Neuronal stem cell (in vitro differentiated cells): ENCODE data around the gene GABRR3.

Experiments used
- DNase-seq: peaks from one replicate; pipeline ENCODE4 v3.0.0-alpha.2; 2013; ENCODE audit warnings: low spot score
- H2AFZ ChIP-seq: one replicate; pipeline ENCODE4 v1.6.1; 2013; ENCODE audit warnings: mild to moderate bottlenecking, low read length, inconsistent platforms
- H2AK5ac ChIP-seq: 2 replicates; pipeline ENCODE4 v1.6.1; 2013; ENCODE audit warnings: low read depth, mild to moderate bottlenecking, inconsistent platforms, low read length, moderate library complexity, mixed read lengths
- H2BK120ac ChIP-seq: 2 replicates; pipeline ENCODE4 v1.6.1; 2013; ENCODE audit warnings: low read depth, mild to moderate bottlenecking, inconsistent platforms, low read length, moderate library complexity, mixed read lengths
- H2BK12ac ChIP-seq: one replicate; pipeline ENCODE4 v1.6.1; 2013; ENCODE audit warnings: low read length, inconsistent platforms
- H2BK15ac ChIP-seq: 2 replicates; pipeline ENCODE4 v1.6.1; 2013; ENCODE audit warnings: mild to moderate bottlenecking, low read length, inconsistent platforms, mixed read lengths
- H2BK5ac ChIP-seq: one replicate; pipeline ENCODE4 v1.6.1; 2013; ENCODE audit warnings: inconsistent platforms, mild to moderate bottlenecking, low read length, moderate library complexity
- H3K14ac ChIP-seq: one replicate; pipeline ENCODE4 v1.6.1; 2013; ENCODE audit warnings: low read length, inconsistent platforms
- H3K18ac ChIP-seq: 2 replicates; pipeline ENCODE4 v1.6.1; 2013; ENCODE audit warnings: low read length, inconsistent platforms
- H3K23ac ChIP-seq: 2 replicates; pipeline ENCODE4 v1.6.1; 2013; ENCODE audit warnings: low read depth, mild to moderate bottlenecking, mixed read lengths, low read length, inconsistent platforms; ENCODE audit not compliant: poor library complexity
- H3K27ac ChIP-seq: replicated peaks from 3 replicates; pipeline ENCODE4 v1.5.1; 2013; ENCODE audit warnings: low read length, inconsistent platforms
- H3K27me3 ChIP-seq, 3 experiments: 2 replicates each; pipeline ENCODE4 v1.6.1; 2013; ENCODE audit warnings: low read length in 3 of 3, mild to moderate bottlenecking in 2 of 3, inconsistent platforms in 1 of 3, low read depth in 1 of 3, mixed read lengths in 1 of 3, moderate library complexity in 1 of 3; ENCODE audit not compliant: control insufficient read depth in 3 of 3, insufficient read depth in 3 of 3
- H3K36me3 ChIP-seq, 2 donors: replicated peaks in 1 of 2; 2 replicates each; pipeline ENCODE4 v1.6.1; 2013; ENCODE audit warnings: low read length in 2 of 2; ENCODE audit not compliant: control insufficient read depth in 2 of 2, insufficient read depth in 2 of 2
- H3K4ac ChIP-seq: 2 replicates; pipeline ENCODE4 v1.6.1; 2013; ENCODE audit warnings: inconsistent platforms, mild to moderate bottlenecking, low read length, moderate library complexity
- H3K4me1 ChIP-seq, 2 donors: 1 replicate in 1 of 2; 2 replicates in 1 of 2; pipeline ENCODE4 v1.6.1; 2013; ENCODE audit warnings: low read length in 2 of 2, low read depth in 1 of 2; ENCODE audit not compliant: control insufficient read depth in 2 of 2, insufficient read depth in 1 of 2
- H3K4me2 ChIP-seq: one replicate; pipeline ENCODE4 v1.6.1; 2013; ENCODE audit warnings: mild to moderate bottlenecking, low read length, inconsistent platforms; ENCODE audit not compliant: insufficient read depth, poor library complexity, severe bottlenecking
- H3K4me3 ChIP-seq, 2 donors: 2 replicates each; pipeline ENCODE4 v1.5.1; 2013; ENCODE audit warnings: low read length in 2 of 2, mild to moderate bottlenecking in 2 of 2, inconsistent platforms in 1 of 2, moderate library complexity in 1 of 2
- H3K79me1 ChIP-seq: one replicate; pipeline ENCODE4 v1.6.1; 2013; ENCODE audit warnings: low read depth, mild to moderate bottlenecking, inconsistent platforms, low read length, moderate library complexity
- H3K9ac ChIP-seq: one replicate; pipeline ENCODE4 v1.6.1; 2013; ENCODE audit warnings: mild to moderate bottlenecking, low read depth, low read length, inconsistent platforms; ENCODE audit not compliant: poor library complexity
- H3K9me3 ChIP-seq, 2 donors: replicated peaks in 1 of 2; 2 replicates each; pipeline versions ENCODE3 to v1.6.1; 2013; ENCODE audit warnings: low read length in 2 of 2, mild to moderate bottlenecking in 2 of 2, inconsistent platforms in 1 of 2, low read depth in 1 of 2, mixed read lengths in 1 of 2, moderate library complexity in 1 of 2; ENCODE audit not compliant: control insufficient read depth in 2 of 2, insufficient read depth in 1 of 2
- H4K8ac ChIP-seq: one replicate; pipeline ENCODE4 v1.6.1; 2013; ENCODE audit warnings: low read depth, mild to moderate bottlenecking, inconsistent platforms, low read length, moderate library complexity
- H4K91ac ChIP-seq: one replicate; pipeline ENCODE4 v1.6.1; 2013; ENCODE audit warnings: low read length, low read depth, mild to moderate bottlenecking, inconsistent platforms; ENCODE audit not compliant: poor library complexity
- WGBS, 2 donors: extraction: QIAGEN DNeasy Blood & Tissue Kit; methylation state at CpG; one replicate each; pipeline ENCODE4 v1.1.7; 2013; ENCODE audit warnings: missing lambda C conversion rate in 2 of 2, mixed read lengths in 1 of 2; ENCODE audit not compliant: insufficient read length in 2 of 2, insufficient replicate concordance in 1 of 2; ENCODE audit errors: extremely low coverage in 2 of 2; 5-methylcytosine and 5-hydroxymethylcytosine counted together

The GABRR3 gene

DNA sequence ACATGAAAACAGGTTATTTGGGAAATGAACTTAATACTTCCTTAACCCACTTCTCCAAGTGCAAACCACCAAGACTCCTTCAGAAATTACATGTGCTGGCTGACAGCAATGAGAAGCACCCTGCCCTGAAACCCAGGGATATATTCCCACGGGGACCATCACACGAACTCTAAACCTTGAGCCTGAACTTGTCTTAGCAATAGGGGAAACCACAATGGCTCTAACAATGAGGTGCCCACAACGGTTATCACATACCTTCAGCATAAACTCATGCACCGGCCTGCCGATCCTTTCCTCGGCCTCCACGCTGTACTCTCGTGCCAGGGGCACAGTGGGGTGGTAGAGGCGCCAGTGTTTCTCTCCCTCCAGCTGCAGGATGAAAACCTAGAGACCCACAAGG lies 76.3 kb downstream of the GABRR3 start:
- Histone ChIP-seq H4K8ac (no peak overlapping the region), H3K18ac (no peak overlapping the region), H3K36me3 (peaks cover 0 to 34% of the 10 kb centered on the region in 2 donors), H2AK5ac (no peak overlapping the region), H2BK15ac (no peak overlapping the region), H3K14ac (no peak overlapping the region), H3K27me3 (no peaks in the 10 kb centered on the region), H3K4me2 (no peak overlapping the region), H2BK120ac (no peak overlapping the region), H3K9ac (no peak overlapping the region), H3K4me1 (no peaks in the 10 kb centered on the region), H3K27ac (no peak overlapping the region), H2BK12ac (no peak overlapping the region), H3K23ac (no peak overlapping the region), H4K91ac (no peak overlapping the region), H3K9me3 (no peaks in the 10 kb centered on the region), H3K79me1 (no peaks in the 10 kb centered on the region), H3K4ac (no peak overlapping the region), H3K4me3 (no peak overlapping the region), H2BK5ac (no peak overlapping the region), H2AFZ (no peak overlapping the region)
- no CpG with 5 or more reads among the region's 9 CpGs for WGBS, 2 donors
- no peak for DNase-seq

DNA sequence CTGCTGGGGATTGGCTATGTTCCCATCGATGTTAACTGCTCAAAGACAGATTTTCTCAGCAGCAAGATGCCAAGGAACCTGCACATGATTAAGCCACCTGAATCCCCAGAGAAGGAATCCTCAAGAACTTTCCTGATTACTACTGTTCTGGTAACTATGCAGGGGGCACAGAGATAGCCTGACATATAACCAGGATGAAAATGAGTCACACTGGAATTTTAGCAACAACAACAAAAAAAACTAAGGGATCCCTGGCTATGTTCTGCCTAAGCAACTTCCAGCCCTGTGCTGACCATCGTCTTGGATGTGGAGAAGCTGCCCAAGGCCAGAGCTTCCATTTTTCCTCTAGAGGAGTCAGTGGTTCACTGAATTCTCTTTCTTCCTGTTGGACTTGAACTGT lies 76.7 kb downstream of the GABRR3 start:
- Histone ChIP-seq H2AK5ac (no peak overlapping the region), H3K4ac (no peak overlapping the region), H3K23ac (no peak overlapping the region), H3K79me1 (no peaks in the 10 kb centered on the region), H3K18ac (no peak overlapping the region), H2BK15ac (no peak overlapping the region), H2AFZ (no peak overlapping the region), H3K4me2 (no peak overlapping the region), H3K14ac (no peak overlapping the region), H3K9me3 (no peaks in the 10 kb centered on the region), H2BK5ac (no peak overlapping the region), H4K8ac (no peak overlapping the region), H3K4me1 (no peaks in the 10 kb centered on the region), H2BK120ac (no peak overlapping the region), H3K27ac (no peak overlapping the region), H2BK12ac (no peak overlapping the region), H4K91ac (no peak overlapping the region), H3K4me3 (no peak overlapping the region), H3K36me3 (peaks cover 0 to 38% of the 10 kb centered on the region in 2 donors), H3K9ac (no peak overlapping the region), H3K27me3 (no peaks in the 10 kb centered on the region)
- DNase-seq: no peak
- WGBS, 2 donors: no CpG with 5 or more reads among the region's 2 CpGs

DNA sequence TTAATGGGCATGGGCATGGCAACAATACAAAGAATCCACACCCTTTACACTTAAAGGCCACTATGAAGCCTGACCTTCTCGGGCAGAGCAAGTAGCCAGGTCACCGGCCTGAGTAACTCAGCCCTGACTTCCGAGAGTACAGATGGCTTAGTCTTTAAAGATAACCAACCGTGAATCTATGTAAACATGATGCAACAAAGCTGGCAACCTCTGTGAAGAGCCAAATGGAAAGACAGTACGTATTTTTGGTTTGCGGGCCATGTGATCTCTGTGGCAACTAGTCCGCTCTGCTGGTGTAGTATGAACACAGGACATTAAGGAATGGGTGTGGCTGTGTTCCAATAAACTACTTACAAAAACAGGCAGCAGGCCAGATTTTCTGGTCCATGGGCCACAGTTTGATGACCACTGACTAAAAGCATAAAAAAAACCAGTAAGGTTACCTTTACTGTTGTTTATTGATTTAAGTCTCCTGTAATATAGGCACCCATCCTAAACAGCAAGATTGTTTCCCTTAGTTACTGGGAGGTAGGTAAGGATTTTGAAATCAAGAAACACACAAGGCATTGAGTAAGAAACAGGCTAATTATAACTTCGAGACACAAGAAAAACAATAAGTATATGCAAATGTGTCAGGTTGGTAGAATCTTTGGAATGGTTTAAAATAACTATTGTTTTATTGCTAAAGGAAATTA lies 77.4 kb downstream of the GABRR3 start:
- Histone ChIP-seq H2AFZ (no peak overlapping the region), H3K18ac (no peak overlapping the region), H3K4me1 (no peaks in the 10 kb centered on the region), H3K9ac (no peak overlapping the region), H3K4ac (no peak overlapping the region), H3K4me2 (no peak overlapping the region), H3K27me3 (no peaks in the 10 kb centered on the region), H3K14ac (no peak overlapping the region), H3K27ac (no peak overlapping the region), H4K8ac (no peak overlapping the region), H2BK120ac (no peak overlapping the region), H3K9me3 (no peaks in the 10 kb centered on the region), H3K23ac (no peak overlapping the region), H2BK15ac (no peak overlapping the region), H4K91ac (no peak overlapping the region), H3K4me3 (no peak overlapping the region), H2AK5ac (no peak overlapping the region), H2BK12ac (no peak overlapping the region), H3K36me3 (peaks cover 0 to 38% of the 10 kb centered on the region in 2 donors), H3K79me1 (no peaks in the 10 kb centered on the region), H2BK5ac (no peak overlapping the region)
- no peak for DNase-seq
- no CpG with 5 or more reads among the region's 8 CpGs for WGBS, 2 donors

DNA sequence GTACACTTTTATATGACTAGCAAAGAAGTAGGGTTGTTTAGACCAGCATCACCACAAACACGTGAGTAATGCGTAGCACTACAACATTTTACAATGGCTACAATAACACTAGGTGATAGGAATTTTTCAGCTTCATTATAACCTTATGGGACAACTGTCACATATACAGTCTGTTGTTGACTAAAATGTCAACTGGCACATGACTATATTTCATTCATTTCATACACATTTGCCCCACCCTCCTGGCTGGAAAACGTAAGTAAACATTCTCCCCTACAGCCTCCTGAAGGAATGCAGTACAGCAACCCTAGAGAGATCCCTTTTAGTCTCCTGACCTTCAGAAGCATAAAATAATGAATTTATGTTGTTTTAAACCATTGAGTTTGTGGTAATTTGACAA lies 79.1 kb downstream of the GABRR3 start:
- Histone ChIP-seq H3K18ac (no peak overlapping the region), H3K9ac (no peak overlapping the region), H4K91ac (no peak overlapping the region), H3K9me3 (no peaks in the 10 kb centered on the region), H3K14ac (no peak overlapping the region), H3K36me3 (peaks cover 3 to 43% of the 10 kb centered on the region in 2 donors), H3K4me2 (no peak overlapping the region), H2AFZ (no peak overlapping the region), H3K23ac (no peak overlapping the region), H2AK5ac (no peak overlapping the region), H2BK120ac (no peak overlapping the region), H3K79me1 (no peaks in the 10 kb centered on the region), H2BK15ac (no peak overlapping the region), H3K4ac (no peak overlapping the region), H3K4me3 (no peak overlapping the region), H2BK12ac (no peak overlapping the region), H3K27ac (no peak overlapping the region), H3K27me3 (no peaks in the 10 kb centered on the region), H2BK5ac (no peak overlapping the region), H3K4me1 (no peaks in the 10 kb centered on the region), H4K8ac (no peak overlapping the region)
- WGBS, 2 donors: no CpG with 5 or more reads among the region's 3 CpGs
- DNase-seq: no peak
